SK-N-SH treated with all-trans-retinoic acid at 6 μM for 48 hours (cell line): ENCODE measurements around the gene ARHGAP15.

ENCODE experiments used
- ARNTL ChIP-seq: fragments of 450-650 bp; formaldehyde crosslinking; IDR thresholded peaks from 2 replicates; pipeline ENCODE4 v1.5.0; 2020; ENCODE audit warnings: low read depth, mild to moderate bottlenecking, moderate library complexity, borderline replicate concordance
- CREB5 ChIP-seq: fragments of 250-450 bp; sonication (Bioruptor Pico); IDR thresholded peaks from 2 replicates; pipeline ENCODE4 v1.5.1; 2020; ENCODE audit warnings: low read depth, mild to moderate bottlenecking, moderate library complexity
- CSRNP3 ChIP-seq: fragments of 250-450 bp; sonication (Bioruptor Pico); IDR thresholded peaks from 2 replicates; pipeline ENCODE4 v1.5.1; 2021; ENCODE audit warnings: mild to moderate bottlenecking, moderate library complexity
- ISL1 ChIP-seq: fragments of 250-450 bp; sonication (Bioruptor Pico); IDR thresholded peaks from 2 replicates; pipeline ENCODE4 v2.1.2; 2022; ENCODE audit warnings: mild to moderate bottlenecking, moderate library complexity
- PATZ1 ChIP-seq: fragments of 250-450 bp; sonication (Bioruptor Pico); IDR thresholded peaks from 2 replicates; pipeline ENCODE4 v1.8.0; 2020; ENCODE audit warnings: mild to moderate bottlenecking, moderate library complexity, borderline replicate concordance
- RARB ChIP-seq: fragments of 250-450 bp; sonication (Bioruptor Pico); IDR thresholded peaks from 2 replicates; pipeline ENCODE4 v1.8.0; 2021; ENCODE audit warnings: mild to moderate bottlenecking, moderate library complexity
- SNAI2 ChIP-seq: fragments of 250-450 bp; sonication (Bioruptor Pico); IDR thresholded peaks from 2 replicates; pipeline ENCODE4 v1.5.0; 2020; ENCODE audit warnings: mild to moderate bottlenecking, moderate library complexity
- TOX ChIP-seq: fragments of 250-450 bp; sonication (Bioruptor Pico); IDR thresholded peaks from 2 replicates; pipeline ENCODE4 v1.8.0; 2021; ENCODE audit warnings: mild to moderate bottlenecking, moderate library complexity, borderline replicate concordance
- TSHZ2 ChIP-seq: fragments of 250-450 bp; sonication (Bioruptor Pico); IDR thresholded peaks from 2 replicates; pipeline ENCODE4 v1.5.0; 2020; ENCODE audit warnings: mild to moderate bottlenecking, moderate library complexity
- ZFP30 ChIP-seq: fragments of 450-650 bp; formaldehyde crosslinking; IDR thresholded peaks from 2 replicates; pipeline ENCODE4 v1.5.0; 2022; ENCODE audit warnings: mild to moderate bottlenecking, moderate library complexity
- ZNF565 ChIP-seq: fragments of 450-650 bp; formaldehyde crosslinking; conservative IDR thresholded peaks from 2 replicates; pipeline ENCODE4 v1.5.0; 2020; ENCODE audit warnings: low read depth, mild to moderate bottlenecking, moderate library complexity

DNA sequence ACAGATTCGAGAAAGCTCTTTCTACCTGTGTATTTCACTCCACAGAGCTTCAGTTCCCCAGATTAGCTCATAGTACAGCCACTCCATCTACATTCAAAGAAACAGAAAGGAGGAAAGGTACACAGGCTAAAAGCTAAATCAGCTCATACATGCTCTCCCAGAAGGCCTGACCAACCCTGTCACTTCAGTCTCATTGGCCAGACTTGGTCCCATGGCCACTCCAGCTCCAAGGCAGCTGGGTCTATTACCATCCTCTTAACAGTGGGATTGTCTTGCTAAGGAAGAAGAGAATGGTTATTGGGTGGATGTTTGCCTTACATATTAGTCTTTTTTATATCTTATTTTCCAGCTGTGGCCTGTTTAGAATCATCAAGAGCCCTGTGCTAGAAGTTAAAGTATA, 572.6 kb downstream of the ARHGAP15 start:
- TF ChIP-seq SNAI2 (CRISPR knock-in tag), result no peak
- no peak for TF ChIP-seq PATZ1 (CRISPR knock-in tag)
- TF ChIP-seq CREB5 (CRISPR knock-in tag), result no peak
- no peak for TF ChIP-seq RARB (CRISPR knock-in tag)
- no peak for TF ChIP-seq CSRNP3
- no peak for TF ChIP-seq ARNTL (CRISPR knock-in tag)
- TF ChIP-seq ZNF565 (CRISPR knock-in tag), result no peak
- no peak for TF ChIP-seq TOX (CRISPR knock-in tag)
- no peak for TF ChIP-seq ZFP30 (CRISPR knock-in tag)
- TF ChIP-seq TSHZ2, result no peak
- no peak for TF ChIP-seq ISL1 (CRISPR knock-in tag)
